GM06990 (cell line): ENCODE measurements around the gene CACNA1C.

Source experiments
- DNase-seq: peaks from one replicate; pipeline ENCODE4 v3.0.0-alpha.2; 2011; ENCODE audit not compliant: insufficient read length; ENCODE audit errors: extremely low read depth
- H3K27me3 ChIP-seq: replicated peaks from 2 replicates; pipeline ENCODE4 v1.6.0; 2011; ENCODE audit warnings: low read length; ENCODE audit not compliant: control insufficient read depth, insufficient read depth
- H3K36me3 ChIP-seq: 2 replicates; pipeline ENCODE4 v1.5.1; 2011; ENCODE audit warnings: low read length; ENCODE audit not compliant: control insufficient read depth, insufficient read depth
- H3K4me3 ChIP-seq: replicated peaks from 2 replicates; pipeline ENCODE4 v1.5.1; 2011; ENCODE audit warnings: low read depth, mild to moderate bottlenecking, control low read depth, low read length
- CTCF ChIP-seq: IDR thresholded peaks from 2 replicates; pipeline ENCODE4 v1.5.1; 2011; ENCODE audit warnings: low read length, control low read depth, mild to moderate bottlenecking, inconsistent platforms; ENCODE audit not compliant: insufficient read depth, poor library complexity, severe bottlenecking

The CACNA1C gene

GRCh38 chr12:2393016-2393415, 340.2 kb downstream of the CACNA1C start:
- no peaks in the 10 kb centered on the region for H3K27me3 ChIP-seq
- H3K36me3 ChIP-seq = no peaks in the 10 kb centered on the region
- no peak for DNase-seq
- TF ChIP-seq CTCF = no peak
- no peak overlapping the region for H3K4me3 ChIP-seq

GRCh38 chr12:2393996-2394395, 341.2 kb downstream of the CACNA1C start:
- Histone ChIP-seq H3K4me3 (no peak overlapping the region), H3K36me3 (no peaks in the 10 kb centered on the region), H3K27me3 (no peaks in the 10 kb centered on the region)
- no peak for DNase-seq
- TF ChIP-seq CTCF = no peak

GRCh38 chr12:2395354-2395977, 342.7 kb downstream of the CACNA1C start:
- no peaks in the 10 kb centered on the region; the same call in 1 of the 2 replicates for H3K27me3 ChIP-seq
- H3K4me3 ChIP-seq = no peak overlapping the region
- no peaks in the 10 kb centered on the region for H3K36me3 ChIP-seq
- DNase-seq = no peak
- peak; percentile 88 for TF ChIP-seq CTCF

GRCh38 chr12:2396448-2396871, 343.7 kb downstream of the CACNA1C start:
- DNase-seq = no peak
- no peak for TF ChIP-seq CTCF
- no peaks in the 10 kb centered on the region; the same call in 1 of the 2 replicates for H3K27me3 ChIP-seq
- H3K36me3 ChIP-seq = no peaks in the 10 kb centered on the region
- H3K4me3 ChIP-seq = no peak overlapping the region

GRCh38 chr12:2397356-2398045, 344.7 kb downstream of the CACNA1C start:
- Histone ChIP-seq H3K4me3 (no peak overlapping the region), H3K36me3 (no peaks in the 10 kb centered on the region), H3K27me3 (no peaks in the 10 kb centered on the region; the same call in 1 of the 2 replicates)
- no peak for DNase-seq
- TF ChIP-seq CTCF = no peak
